ENCODE data around the gene TEKT3. TPM values are rescaled to one million over a fixed set of nuclear protein-coding genes. Genes with fewer than 3 reads are reported as not detected.

TEKT3 gene
- total RNA-seq, 1 donor from 2014 or later: 0.51 TPM

- no peak for ATAC-seq
- no peak for DNase-seq (ENCODE audit: missing footprints)
- intact Hi-C loops (cut with DNase I): no loop called here
These were observed 33.7 kb downstream of the TEKT3 start for GRCh38 chr17:15307710-15308111.

GRCh38 chr17:15303851-15304250, 37.5 kb downstream of the TEKT3 start:
- intact Hi-C loops (cut with DNase I): no loop called here
- ATAC-seq: no peak
- DNase-seq (ENCODE audit: missing footprints): no peak

- ATAC-seq (no peak), DNase-seq (ENCODE audit: missing footprints) (no peak)
- intact Hi-C loops (cut with DNase I): no loop called here
These were observed 38.1 kb downstream of the TEKT3 start for GRCh38 chr17:15303268-15303667.

- DNase-seq (ENCODE audit: missing footprints): no peak
- intact Hi-C loops (cut with DNase I): no loop called here
- ATAC-seq: no peak
These were observed 39.6 kb downstream of the TEKT3 start for GRCh38 chr17:15301845-15302244.

- DNase-seq (ENCODE audit: missing footprints) (no peak), ATAC-seq (no peak)
- intact Hi-C loops (cut with DNase I): no loop called here
These were observed 43.2 kb downstream of the TEKT3 start for GRCh38 chr17:15298176-15298575.

- ATAC-seq (peak; percentile 36), DNase-seq (ENCODE audit: missing footprints) (no peak)
- intact Hi-C loops (cut with DNase I): loop anchor here (2.0 kb wide), 1 partner anchor 121 kb away; no protein-coding TSS in a partner anchor
These were observed 47.8 kb downstream of the TEKT3 start for GRCh38 chr17:15293558-15293957.

- intact Hi-C loops (cut with DNase I): loop anchor here (1.0 to 2.0 kb wide), 2 partner anchors 30 to 123 kb away; no protein-coding TSS in a partner anchor
- peak; percentile 71 for ATAC-seq
- no peak for DNase-seq (ENCODE audit: missing footprints)
These were observed 49.6 kb downstream of the TEKT3 start for GRCh38 chr17:15291674-15292361.

GRCh38 chr17:15290605-15291004, 50.8 kb downstream of the TEKT3 start:
- no peak for DNase-seq (ENCODE audit: missing footprints)
- no peak for ATAC-seq
- intact Hi-C loops (cut with DNase I): loop anchor here (1.0 kb wide), 1 partner anchor 28 kb away; no protein-coding TSS in a partner anchor

- no peak for DNase-seq (ENCODE audit: missing footprints)
- ATAC-seq: no peak
- intact Hi-C loops (cut with DNase I): no loop called here
These were observed 51.9 kb downstream of the TEKT3 start for GRCh38 chr17:15289285-15290183.

- ATAC-seq: no peak
- intact Hi-C loops (cut with DNase I): no loop called here
These were observed 52.5 kb downstream of the TEKT3 start for GRCh38 chr17:15288859-15289258.

GRCh38 chr17:15287538-15288267, 53.7 kb downstream of the TEKT3 start:
- ATAC-seq (no peak), DNase-seq (ENCODE audit: missing footprints) (no peak)
- intact Hi-C loops (cut with DNase I): loop anchor here (1.0 kb wide), 1 partner anchor 21 kb away; no protein-coding TSS in a partner anchor

More at GRCh38 chr17:15288859-15289258, 52.5 kb downstream of the TEKT3 start:
- DNase-seq (ENCODE audit: missing footprints): no peak

GRCh38 chr17:15285466-15285865, 55.9 kb downstream of the TEKT3 start:
- ATAC-seq: no peak
- no peak for DNase-seq (ENCODE audit: missing footprints)
- intact Hi-C loops (cut with DNase I): no loop called here

- ATAC-seq: no peak
- DNase-seq (ENCODE audit: missing footprints): no peak
- intact Hi-C loops (cut with DNase I): no loop called here
These were observed 56.9 kb downstream of the TEKT3 start for GRCh38 chr17:15284537-15284936.

- intact Hi-C loops (cut with DNase I): no loop called here
- ATAC-seq (no peak), DNase-seq (ENCODE audit: missing footprints) (no peak)
These were observed 57.3 kb downstream of the TEKT3 start for GRCh38 chr17:15284107-15284506.

GRCh38 chr17:15281909-15282308, 59.5 kb downstream of the TEKT3 start:
- DNase-seq (ENCODE audit: missing footprints): no peak
- no peak for ATAC-seq
- intact Hi-C loops (cut with DNase I): no loop called here

- intact Hi-C loops (cut with DNase I): no loop called here
- no peak for DNase-seq (ENCODE audit: missing footprints)
- ATAC-seq: no peak
These were observed 62.4 kb downstream of the TEKT3 start for GRCh38 chr17:15278924-15279477.

GRCh38 chr17:15278380-15278779, 63.0 kb downstream of the TEKT3 start:
- ATAC-seq (no peak), DNase-seq (ENCODE audit: missing footprints) (no peak)
- intact Hi-C loops (cut with DNase I): no loop called here

- intact Hi-C loops (cut with DNase I): no loop called here
- DNase-seq (ENCODE audit: missing footprints) (no peak), ATAC-seq (no peak)
These were observed 67.4 kb downstream of the TEKT3 start for GRCh38 chr17:15274017-15274416.
